Brain microvascular endothelial cell (primary cell): ENCODE data around the gene ORAI3.

Source experiments
- DNase-seq: peaks from one replicate; pipeline ENCODE4 v3.0.0-alpha.2; 2020
- H3K27ac ChIP-seq: fragments of 250-450 bp; sonication (Bioruptor Pico); 2 replicates; pipeline ENCODE4 v1.5.1; 2020; ENCODE audit warnings: mild to moderate bottlenecking, moderate library complexity
- H3K27me3 ChIP-seq: fragments of 250-450 bp; sonication (Bioruptor Pico); replicated peaks from 2 replicates; pipeline ENCODE4 v1.5.1; 2020; ENCODE audit warnings: mild to moderate bottlenecking
- H3K36me3 ChIP-seq: fragments of 250-450 bp; sonication (Bioruptor Pico); replicated peaks from 2 replicates; pipeline ENCODE4 v1.5.1; 2020; ENCODE audit warnings: mild to moderate bottlenecking
- H3K4me3 ChIP-seq: 2 replicates; pipeline ENCODE4 v1.5.1; 2011; ENCODE audit warnings: low read depth, mild to moderate bottlenecking, control low read depth, low read length, moderate library complexity
- CTCF ChIP-seq: IDR thresholded peaks from 2 replicates; pipeline ENCODE4 v1.5.1; 2011; ENCODE audit warnings: low read depth, mild to moderate bottlenecking, moderate library complexity, low read length, control low read depth, inconsistent platforms; ENCODE audit errors: missing control alignments
- in situ Hi-C: cut with HindIII; loops from 2 replicates; pipeline ENCODE4 v1.10.0; 2017; ENCODE audit warnings: low sequenced_read_pairs, low pct_ligation_motif_present

Gene ORAI3

GRCh38 chr16:30991052-30991451 lies 42.2 kb downstream of the ORAI3 start:
- Histone ChIP-seq H3K36me3 (no peaks in the 10 kb centered on the region), H3K4me3 (no peak overlapping the region), H3K27ac (no peak overlapping the region), H3K27me3 (no peaks in the 10 kb centered on the region)
- in situ Hi-C loops, result no loop called here
- no peak for DNase-seq
- TF ChIP-seq CTCF, result no peak

GRCh38 chr16:30992276-30992780 lies 43.5 kb downstream of the ORAI3 start:
- Histone ChIP-seq H3K4me3 (no peak overlapping the region), H3K36me3 (no peaks in the 10 kb centered on the region), H3K27me3 (no peaks in the 10 kb centered on the region), H3K27ac (no peak overlapping the region)
- TF ChIP-seq CTCF, result no peak
- DNase-seq, result no peak
- in situ Hi-C loops, result no loop called here

- no peaks in the 10 kb centered on the region for H3K36me3 ChIP-seq
- in situ Hi-C loops, result no loop called here
- no peak overlapping the region for H3K4me3 ChIP-seq
- TF ChIP-seq CTCF, result no peak
- DNase-seq, result no peak
- no peaks in the 10 kb centered on the region for H3K27me3 ChIP-seq
- H3K27ac ChIP-seq, result no peak overlapping the region
Observed at GRCh38 chr16:30992931-30993816, 44.3 kb downstream of the ORAI3 start.

GRCh38 chr16:30995927-30996323 lies 47.1 kb downstream of the ORAI3 start:
- H3K4me3 ChIP-seq, result no peak overlapping the region
- TF ChIP-seq CTCF, result no peak
- no peaks in the 10 kb centered on the region for H3K36me3 ChIP-seq

GRCh38 chr16:30996324-30996984 lies 47.6 kb downstream of the ORAI3 start:
- in situ Hi-C loops, result no loop called here
- H3K27me3 ChIP-seq, result no peaks in the 10 kb centered on the region
- no peak for TF ChIP-seq CTCF
- no peak overlapping the region for H3K27ac ChIP-seq
- H3K4me3 ChIP-seq, result peak overlapping the region; percentile 58
- DNase-seq, result no peak
- H3K36me3 ChIP-seq, result no peaks in the 10 kb centered on the region

More at GRCh38 chr16:30995927-30996323, 47.1 kb downstream of the ORAI3 start:
- Histone ChIP-seq H3K27me3 (no peaks in the 10 kb centered on the region), H3K27ac (no peak overlapping the region)
- DNase-seq, result no peak
- in situ Hi-C loops, result no loop called here
